HG03159 (cell line): ENCODE results near the gene NCBP1.
"Not testable (repeated sequence)": the region's sequence is repeated elsewhere in the genome, so short reads cannot be mapped to it uniquely, and the experiment has no call there.

Experiments used
- ATAC-seq: cut with Tn5 transposase; IDR thresholded peaks from one replicate; pipeline ENCODE4 v1.9.1; 2021; ENCODE audit warnings: mild to moderate bottlenecking, moderate library complexity; ENCODE audit not compliant: unreplicated experiment

NCBP1 gene

GRCh38 chr9:97672403-97672802 lies 38.8 kb downstream of the NCBP1 start:
- no peak for ATAC-seq

DNA sequence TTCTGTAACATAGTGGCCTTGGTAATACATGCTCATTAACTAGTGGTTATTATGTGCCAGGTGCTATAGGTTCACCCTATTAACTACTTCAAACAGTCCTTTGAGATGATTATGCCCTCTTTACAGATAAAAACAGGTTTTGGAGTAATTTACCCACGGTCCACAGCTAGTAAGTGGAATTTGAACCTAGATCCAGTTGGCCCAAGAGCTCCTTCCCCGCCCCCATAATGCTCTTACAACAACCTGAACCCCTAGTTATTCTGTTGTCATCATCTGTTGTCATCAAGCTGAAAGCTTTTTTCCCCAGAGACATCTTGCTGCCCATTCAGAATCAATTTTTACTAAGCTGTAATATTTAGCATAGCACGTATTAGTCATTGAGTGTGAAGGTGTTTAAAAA lies 40.3 kb downstream of the NCBP1 start:
- ATAC-seq = no peak

DNA sequence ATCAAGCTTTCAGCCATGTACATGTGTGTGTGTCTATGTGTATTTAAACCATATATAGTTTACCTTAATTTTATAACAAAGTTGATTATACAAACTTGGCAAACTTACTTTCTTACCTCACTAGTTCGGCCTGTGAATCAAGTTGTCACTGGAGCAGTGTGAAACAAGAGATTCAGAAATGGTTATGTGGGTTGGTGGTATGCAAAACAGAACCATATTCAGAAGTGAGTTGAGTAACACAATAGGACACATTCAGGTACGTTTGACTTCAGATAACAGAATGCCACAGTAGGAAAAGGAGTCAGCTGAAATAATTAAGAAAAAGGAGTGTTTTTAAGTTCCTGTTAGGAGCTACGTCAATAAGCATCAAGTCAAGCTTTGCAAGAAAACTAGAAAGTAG lies 42.0 kb downstream of the NCBP1 start:
- no peak for ATAC-seq

DNA sequence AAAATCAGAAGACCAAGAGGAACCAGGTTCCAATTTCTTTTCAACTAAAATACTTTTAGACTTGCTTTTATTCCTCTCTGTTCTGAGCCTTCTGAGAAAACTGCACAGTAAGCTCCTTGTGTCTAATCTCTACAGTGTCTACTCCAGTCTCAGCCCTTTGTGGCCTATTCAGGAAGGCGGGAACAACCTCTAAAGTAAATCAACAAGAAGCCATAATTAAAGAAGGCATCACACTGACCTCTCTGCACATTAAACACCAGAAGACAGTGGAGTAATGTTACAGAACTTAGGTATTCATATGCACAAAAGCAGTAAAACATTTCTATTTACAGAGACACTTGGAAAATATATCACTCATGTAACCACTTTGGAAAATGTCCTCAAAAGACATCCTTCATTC lies 48.6 kb downstream of the NCBP1 start:
- no peak for ATAC-seq

- ATAC-seq = no peak
Observed at GRCh38 chr9:97688654-97689053, 55.0 kb downstream of the NCBP1 start.

GRCh38 chr9:97689401-97690180 lies 56.0 kb downstream of the NCBP1 start:
- ATAC-seq = no peak

DNA sequence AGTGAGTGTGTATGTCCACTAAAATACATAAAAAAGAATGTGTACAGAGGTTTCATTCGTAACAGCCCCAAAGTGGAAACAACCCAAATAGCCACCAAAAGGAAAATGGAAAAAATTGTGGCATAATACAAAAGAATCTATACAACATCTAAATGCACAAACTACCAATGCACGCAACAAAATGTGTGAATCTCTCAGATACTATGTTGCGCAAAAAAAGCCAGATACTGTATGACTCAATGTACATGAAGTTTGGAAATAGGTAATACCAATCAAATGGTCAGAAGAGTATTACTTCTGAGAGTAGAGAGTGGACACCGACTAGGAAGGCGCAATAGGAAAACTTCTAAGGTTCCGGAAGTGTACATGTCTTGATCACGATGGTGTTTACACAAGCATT lies 61.1 kb downstream of the NCBP1 start:
- ATAC-seq = no peak

DNA sequence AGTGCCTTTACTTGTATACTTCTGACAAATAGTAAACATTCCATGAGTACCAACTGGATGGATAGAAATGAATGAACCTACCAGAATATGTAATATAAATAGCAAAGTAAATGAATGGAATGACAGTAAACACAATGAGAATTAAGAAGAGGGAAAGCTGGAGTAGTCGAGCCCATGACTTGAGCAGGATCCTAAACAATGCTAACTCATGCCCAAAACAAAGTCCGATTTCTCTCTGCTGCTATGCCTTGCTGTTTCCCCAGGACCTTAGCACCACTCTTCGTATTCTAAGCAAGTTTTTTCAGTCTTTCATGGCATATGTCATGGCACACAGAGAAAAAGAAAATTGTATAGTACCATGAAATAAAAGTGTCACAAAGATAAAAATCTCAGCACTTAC lies 61.8 kb downstream of the NCBP1 start:
- no peak for ATAC-seq

- ATAC-seq = no peak
Observed at GRCh38 chr9:97695995-97696802, 62.6 kb downstream of the NCBP1 start.

DNA sequence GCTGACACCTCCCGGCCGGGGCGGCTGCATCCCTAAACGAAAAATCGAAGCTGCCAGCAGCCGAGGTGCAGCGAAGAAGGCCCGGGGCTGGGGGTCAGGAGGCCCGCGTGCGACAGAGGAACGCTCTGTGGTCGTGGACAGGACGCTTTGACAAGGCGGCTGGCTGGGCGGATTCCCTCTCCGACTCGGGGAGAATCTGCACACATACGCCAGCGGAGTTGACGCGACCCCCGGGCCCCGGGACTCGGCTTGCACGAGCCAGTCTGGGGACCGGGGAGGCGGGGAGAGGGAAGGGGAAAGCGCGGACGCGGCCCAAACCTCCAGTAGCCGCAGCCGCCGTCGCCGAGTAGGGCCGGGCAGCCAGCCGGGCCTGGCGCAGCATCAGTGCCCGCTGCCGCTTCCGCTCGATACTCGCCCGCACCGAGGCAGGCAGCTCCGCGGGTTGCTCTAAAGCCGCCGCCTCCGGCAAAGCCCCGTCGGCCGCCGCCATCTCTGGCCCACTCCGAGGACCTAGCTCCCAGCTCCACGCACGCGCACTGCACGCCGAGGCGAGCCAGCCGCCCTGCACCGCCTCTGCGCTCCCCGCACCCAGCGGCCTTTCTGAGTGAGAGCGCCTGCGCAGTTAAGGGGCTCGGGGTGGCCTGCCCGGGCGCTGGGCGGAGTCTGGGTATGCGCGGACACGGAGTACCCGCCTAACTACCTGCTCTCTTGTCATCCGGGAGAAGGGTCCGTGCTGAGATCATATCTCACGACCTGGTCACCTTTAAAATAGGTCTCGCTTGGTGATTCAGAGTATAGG lies 63.4 kb downstream of the NCBP1 start, which contains the start of gene XPA:
TSS of gene XPA (minus strand) at position 538 of the 799 bp plus-strand sequence. CDS start at position 490, 48 bp downstream.
- ATAC-seq = peak; percentile 86

DNA sequence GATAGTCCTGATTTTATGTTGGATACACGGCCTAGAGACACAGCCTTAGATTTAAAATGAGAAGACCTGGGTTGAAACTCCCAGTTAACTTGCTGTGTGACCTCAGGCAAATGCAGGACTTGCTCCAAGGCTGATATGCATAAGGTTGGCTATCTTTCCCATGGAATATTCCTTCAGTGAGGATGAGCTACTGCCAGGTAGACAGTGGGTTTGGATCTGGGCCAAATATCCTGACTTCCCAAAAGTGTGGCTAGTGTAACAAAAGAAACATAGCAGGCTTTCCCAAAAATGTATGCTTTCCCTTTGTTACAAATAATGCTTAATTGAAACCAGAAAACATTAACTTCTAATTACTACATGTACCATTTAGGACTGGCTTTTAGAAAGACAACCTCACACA lies 64.2 kb downstream of the NCBP1 start:
- ATAC-seq = no peak

- no peak for ATAC-seq
Observed at GRCh38 chr9:97698865-97699264, 65.2 kb downstream of the NCBP1 start.

DNA sequence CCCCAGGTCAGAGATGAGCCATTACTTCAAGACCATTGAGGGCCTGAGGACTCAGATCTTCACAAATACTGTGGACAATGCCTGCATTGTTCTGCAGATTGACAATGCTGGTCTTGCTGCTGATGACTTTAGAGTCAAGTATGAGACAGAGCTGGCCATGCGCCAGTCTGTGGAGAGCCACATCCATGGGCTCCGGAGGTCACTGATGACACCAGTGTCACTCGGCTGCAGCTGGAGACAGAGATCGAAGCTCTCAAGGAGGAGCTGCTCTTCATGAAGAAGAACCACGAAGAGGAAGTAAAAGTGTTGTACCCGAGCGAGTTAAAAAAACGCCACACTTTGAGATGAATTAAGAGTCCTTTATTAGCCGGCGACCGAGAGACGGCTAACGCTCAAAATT lies 65.7 kb downstream of the NCBP1 start:
- ATAC-seq = not testable (repeated sequence)

DNA sequence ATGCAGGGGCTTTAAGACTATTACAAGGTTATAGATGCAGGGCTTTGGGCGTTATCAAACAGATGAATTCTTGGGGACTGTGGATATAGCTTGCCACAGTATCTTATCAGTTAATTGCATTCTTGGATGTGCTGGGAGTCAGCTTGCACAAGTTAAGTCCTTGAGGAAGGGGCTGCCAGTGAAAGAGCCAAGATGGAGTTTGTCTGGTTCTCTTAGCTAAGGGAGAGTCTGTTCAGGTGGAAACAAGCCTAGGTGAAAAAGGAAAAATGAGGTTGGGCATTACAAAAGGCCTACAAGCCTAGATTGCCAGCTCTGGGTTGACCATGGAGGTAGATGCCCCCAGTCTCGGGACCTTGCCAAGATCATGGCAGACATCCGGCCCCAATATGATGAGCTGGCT lies 66.2 kb downstream of the NCBP1 start:
- not testable (repeated sequence) for ATAC-seq

GRCh38 chr9:97703437-97704344 lies 70.1 kb downstream of the NCBP1 start:
- no peak for ATAC-seq

- no peak for ATAC-seq
Observed at GRCh38 chr9:97704345-97704677, 70.7 kb downstream of the NCBP1 start.

GRCh38 chr9:97704851-97705250 lies 71.2 kb downstream of the NCBP1 start:
- no peak for ATAC-seq

DNA sequence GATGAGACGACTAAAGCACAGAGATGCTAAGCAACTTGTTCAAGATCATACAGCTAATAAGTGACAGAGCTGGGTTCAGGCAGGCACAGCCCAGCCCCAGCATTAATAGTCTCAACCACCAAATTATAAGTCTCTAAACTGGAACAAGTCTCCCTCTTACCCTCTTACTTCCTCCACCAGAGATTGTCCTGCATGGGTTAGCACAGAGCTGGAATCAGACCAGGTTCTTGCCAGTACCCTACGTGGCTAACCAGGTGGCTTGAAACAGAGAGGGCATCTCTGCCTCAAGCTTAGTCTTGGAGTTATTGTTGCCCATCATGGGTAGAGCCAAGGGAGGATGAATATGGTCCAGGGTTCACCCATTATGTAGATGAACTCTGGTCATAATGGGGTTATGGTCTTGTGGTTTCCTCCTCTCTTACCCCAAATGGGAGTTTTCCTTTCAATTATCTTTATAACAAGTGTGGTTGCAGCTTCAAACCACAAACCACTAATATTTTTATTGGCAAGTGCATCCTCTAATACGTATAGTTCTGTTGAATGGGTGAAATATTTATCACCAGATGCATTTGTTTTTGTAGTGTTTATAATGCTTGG lies 71.8 kb downstream of the NCBP1 start:
- ATAC-seq = no peak

GRCh38 chr9:97706246-97706645 lies 72.6 kb downstream of the NCBP1 start:
- no peak for ATAC-seq
